ENCODE measurements around the gene IFI35.
"Not testable (repeated sequence)": the region's sequence is repeated elsewhere in the genome, so short reads cannot be mapped to it uniquely, and the experiment has no call there.

Gene IFI35

GRCh38 chr17:43006639-43007551 lies at the start of gene IFI35:
IFI35 (plus strand) TSS chr17:43006784; CDS start chr17:43006948, 164 bp downstream.
- peak; percentile 78 for DNase-seq

GRCh38 chr17:42964161-42964932 lies 42.2 kb upstream of the IFI35 start, which contains the start of gene AARSD1:
AARSD1 (minus strand) TSS chr17:42964454; CDS start chr17:42964440, 14 bp downstream.
- DNase-seq, result peak; percentile 80

GRCh38 chr17:42967925-42968324 lies 38.7 kb upstream of the IFI35 start:
- no peak for DNase-seq

DNA sequence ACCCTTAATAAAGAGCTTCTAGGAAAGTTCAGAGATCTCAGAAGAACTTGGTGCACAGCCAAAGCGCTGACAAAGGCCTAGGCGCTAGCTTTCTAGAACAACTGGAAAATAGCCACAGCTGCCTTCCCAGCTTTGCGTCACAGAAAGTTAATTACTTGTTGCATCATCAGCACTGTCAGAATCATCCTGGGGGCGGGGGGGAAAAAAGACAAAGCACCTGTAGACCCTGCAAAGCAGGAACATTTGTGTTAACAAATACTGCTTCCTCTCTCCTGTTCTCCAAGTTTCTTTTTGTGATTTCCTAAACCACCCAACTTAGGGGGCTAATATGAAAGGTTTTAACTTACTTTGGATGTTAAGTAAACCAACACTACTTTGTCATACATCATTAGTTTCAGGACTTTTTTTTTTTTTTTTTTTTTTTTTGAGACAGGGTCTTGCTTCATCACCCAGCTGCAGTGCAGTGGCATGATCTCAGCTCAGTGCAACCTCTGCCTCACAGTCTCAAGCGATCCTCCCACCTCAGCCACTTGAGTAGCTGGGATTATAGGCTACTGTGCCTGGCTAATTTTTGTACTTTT lies 37.5 kb upstream of the IFI35 start:
- DNase-seq, result no peak

DNA sequence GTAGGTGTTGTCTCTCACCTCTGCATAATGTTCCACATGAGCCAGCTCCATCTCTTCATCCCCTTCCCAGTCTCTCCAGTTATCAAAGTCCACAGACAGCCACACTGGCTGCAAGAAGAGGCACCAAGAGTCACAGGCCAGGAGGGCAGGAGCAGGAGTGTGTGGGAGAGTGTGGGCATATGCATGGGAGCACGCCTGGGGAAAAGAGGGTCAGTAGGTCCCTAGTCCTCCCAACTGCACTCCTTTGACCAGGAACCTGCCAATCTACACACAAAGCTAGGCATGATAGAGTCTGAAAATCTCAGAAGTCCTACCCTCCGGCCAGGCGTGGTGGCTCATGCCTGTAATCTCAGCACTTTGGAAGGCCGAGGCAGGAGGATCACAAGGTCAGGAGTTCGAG lies 35.0 kb upstream of the IFI35 start:
- DNase-seq, result no peak

DNA sequence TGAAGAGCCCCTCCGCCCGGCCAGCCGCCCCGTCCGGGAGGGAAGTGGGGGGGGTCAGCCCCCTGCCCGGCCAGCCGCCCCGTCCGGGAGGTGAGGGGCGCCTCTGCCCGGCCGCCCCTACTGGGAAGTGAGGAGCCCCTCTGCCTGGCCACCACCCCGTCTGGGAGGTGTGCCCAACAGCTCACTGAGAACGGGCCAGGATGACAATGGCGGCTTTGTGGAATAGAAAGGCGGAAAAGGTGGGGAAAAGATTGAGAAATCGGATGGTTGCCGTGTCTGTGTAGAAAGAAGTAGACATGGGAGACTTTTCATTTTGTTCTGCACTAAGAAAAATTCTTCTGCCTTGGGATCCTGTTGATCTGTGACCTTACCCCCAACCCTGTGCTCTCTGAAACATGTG lies 33.3 kb upstream of the IFI35 start:
- DNase-seq, result not testable (repeated sequence)

GRCh38 chr17:42975265-42975664 lies 31.3 kb upstream of the IFI35 start:
- no peak for DNase-seq

GRCh38 chr17:42975701-42976100 lies 30.9 kb upstream of the IFI35 start:
- not testable (repeated sequence) for DNase-seq

- DNase-seq, result no peak
Observed at GRCh38 chr17:42979511-42980273, 26.9 kb upstream of the IFI35 start, which contains the start of gene PTGES3L. PTGES3L (minus strand) TSS chr17:42980080; CDS start chr17:42980053, 27 bp downstream.

DNA sequence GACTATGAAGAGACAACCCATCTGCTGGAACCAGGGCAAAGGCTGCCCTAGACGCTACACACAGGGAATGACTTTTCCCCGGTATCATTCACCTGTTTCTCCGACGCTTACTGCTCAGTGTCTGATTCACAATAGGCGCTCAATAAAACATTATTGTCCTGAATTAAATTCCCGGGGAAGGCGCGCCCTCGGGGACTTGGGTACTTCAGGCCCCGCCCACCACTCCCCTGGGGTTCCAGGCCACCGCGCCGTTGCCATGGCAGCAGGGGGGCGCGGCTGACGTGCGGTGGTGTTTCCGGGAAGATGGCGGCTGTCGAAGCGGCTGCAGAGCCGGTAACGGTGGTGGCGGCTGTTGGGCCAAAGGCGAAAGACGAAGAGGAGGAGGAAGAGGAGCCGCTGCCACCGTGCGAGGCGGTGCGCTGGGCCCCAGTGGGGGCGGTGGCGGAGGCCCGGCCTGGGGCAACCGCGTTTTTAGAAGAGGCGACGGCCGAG lies 26.3 kb upstream of the IFI35 start, which contains the start of gene RUNDC1:
TSS of gene RUNDC1 (plus strand) at position 292 of the 492 bp plus-strand sequence. CDS start at position 304, 12 bp downstream.
- DNase-seq, result peak; percentile 89

DNA sequence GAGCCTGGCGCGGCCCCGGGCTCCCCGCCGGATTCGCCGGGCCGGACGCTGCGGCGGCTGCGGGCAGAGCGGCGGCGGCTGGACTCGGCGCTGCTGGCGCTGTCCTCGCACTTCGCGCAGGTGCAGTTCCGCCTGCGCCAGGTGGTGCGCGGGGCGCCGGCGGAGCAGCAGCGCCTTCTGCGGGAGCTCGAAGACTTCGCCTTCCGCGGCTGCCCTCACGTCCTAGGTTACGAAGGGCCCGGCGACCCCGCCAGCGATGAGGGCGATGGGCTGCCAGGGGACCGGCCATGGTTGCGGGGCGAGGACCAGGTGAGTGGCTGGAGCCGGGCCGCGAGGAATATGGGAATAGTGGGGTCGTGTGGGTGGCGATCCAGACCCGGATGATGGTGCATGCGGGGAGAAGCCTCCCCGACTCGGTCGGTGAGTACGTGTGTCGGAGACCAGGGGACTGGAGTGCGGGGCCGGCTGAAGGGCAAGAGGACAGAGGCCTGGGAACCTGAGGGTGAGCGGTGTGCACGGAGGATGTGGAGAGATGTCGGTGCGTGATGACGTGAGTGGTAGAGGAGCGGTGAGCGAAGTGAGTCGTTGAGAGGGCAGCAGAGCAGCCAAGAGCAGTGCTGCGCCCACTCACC lies 25.7 kb upstream of the IFI35 start:
- peak; percentile 40 for DNase-seq

GRCh38 chr17:42982266-42982665 lies 24.3 kb upstream of the IFI35 start:
- no peak for DNase-seq

DNA sequence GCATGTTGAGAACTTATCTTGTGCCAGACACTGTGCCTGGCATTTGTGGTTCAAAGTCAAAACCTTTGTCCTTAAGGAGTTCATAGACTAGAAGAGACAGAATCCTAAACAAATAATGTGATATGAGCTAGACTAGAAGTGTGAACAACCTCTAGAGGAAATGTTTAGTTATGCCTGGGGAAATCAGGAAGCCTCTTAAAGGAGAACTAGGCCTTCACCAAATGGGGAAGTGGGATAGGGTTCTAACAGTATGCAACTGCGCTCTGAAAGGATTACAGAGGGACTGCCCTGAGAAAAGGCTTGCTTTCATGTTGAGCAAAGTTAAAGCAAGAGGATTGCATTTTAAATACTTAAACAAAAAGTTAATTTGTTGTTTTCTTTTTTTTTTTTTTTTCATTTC lies 21.4 kb upstream of the IFI35 start:
- DNase-seq, result no peak

GRCh38 chr17:42989141-42989540 lies 17.4 kb upstream of the IFI35 start:
- no peak for DNase-seq

- DNase-seq, result no peak
Observed at GRCh38 chr17:42989726-42990652, 16.6 kb upstream of the IFI35 start.

GRCh38 chr17:42991471-42991870 lies 15.1 kb upstream of the IFI35 start:
- no peak for DNase-seq

- DNase-seq, result no peak
Observed at GRCh38 chr17:42992872-42993271, 13.7 kb upstream of the IFI35 start.

- not testable (repeated sequence) for DNase-seq
Observed at GRCh38 chr17:42993913-42994312, 12.7 kb upstream of the IFI35 start.

DNA sequence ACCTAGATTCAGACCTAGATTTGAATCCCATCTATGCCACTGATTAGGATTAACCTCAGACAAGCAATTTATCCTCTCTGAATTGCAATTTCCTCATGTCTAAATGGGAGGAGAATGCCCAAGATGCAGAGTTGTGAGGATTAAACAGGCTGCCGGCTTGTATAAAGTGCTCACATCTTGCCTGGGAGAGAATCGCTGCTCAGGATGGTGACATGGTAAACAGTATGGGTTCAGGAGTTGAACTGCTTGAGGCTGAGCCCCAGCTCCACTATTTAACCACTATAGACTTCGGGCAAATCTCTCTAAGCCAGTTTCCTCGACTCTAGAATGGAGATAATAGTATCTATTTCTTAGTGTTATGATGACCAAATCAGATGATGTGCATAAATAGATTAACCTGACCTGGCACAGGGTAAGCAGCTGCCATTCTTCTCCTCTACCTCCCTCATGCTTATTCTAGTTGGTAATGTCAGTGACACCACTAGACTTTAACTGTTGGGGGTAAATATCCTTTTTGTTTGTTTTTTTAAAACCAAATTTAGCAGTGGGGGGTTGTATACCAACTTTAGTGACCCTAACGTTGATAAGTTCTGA lies 9.1 kb upstream of the IFI35 start:
- no peak for DNase-seq
